ENCODE results near the gene CCDC157. TPM values are rescaled to one million over a fixed set of nuclear protein-coding genes. Genes with fewer than 3 reads are reported as not detected.

Gene CCDC157
- total RNA-seq, 2 donors from 2014 or later = 6.1 to 7.2 TPM

DNA sequence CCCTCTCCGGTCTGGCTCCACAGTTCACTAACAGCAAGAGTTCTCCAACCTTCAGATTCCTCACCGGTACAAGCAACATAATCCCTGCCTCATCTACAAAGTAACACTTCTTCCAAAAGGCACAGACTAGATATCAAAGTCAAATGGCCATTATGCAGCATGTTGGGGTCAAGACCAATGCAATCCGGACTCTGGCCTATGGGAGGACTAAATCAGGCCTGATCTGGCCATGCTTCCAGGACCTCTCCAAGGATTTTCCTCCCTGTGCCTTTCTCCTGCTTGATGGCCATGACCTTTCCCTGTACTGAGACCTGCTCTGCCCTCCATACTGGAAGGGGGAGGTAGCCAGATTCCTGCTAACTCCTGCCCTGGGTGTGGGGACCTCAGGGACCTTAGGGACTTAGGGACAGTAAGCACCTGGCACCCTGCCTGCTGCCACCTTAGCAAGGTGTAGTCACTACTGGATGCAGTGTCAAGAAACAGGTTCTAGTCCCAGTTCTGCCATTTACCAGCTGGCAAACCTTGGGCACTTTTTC, 36.7 kb upstream of the CCDC157 start:
- H3K4me1 ChIP-seq (ENCODE audit: control insufficient read depth, insufficient read depth, low read length) = peaks cover 4% of the 10 kb centered on the region
- TF ChIP-seq, protein P1, sequence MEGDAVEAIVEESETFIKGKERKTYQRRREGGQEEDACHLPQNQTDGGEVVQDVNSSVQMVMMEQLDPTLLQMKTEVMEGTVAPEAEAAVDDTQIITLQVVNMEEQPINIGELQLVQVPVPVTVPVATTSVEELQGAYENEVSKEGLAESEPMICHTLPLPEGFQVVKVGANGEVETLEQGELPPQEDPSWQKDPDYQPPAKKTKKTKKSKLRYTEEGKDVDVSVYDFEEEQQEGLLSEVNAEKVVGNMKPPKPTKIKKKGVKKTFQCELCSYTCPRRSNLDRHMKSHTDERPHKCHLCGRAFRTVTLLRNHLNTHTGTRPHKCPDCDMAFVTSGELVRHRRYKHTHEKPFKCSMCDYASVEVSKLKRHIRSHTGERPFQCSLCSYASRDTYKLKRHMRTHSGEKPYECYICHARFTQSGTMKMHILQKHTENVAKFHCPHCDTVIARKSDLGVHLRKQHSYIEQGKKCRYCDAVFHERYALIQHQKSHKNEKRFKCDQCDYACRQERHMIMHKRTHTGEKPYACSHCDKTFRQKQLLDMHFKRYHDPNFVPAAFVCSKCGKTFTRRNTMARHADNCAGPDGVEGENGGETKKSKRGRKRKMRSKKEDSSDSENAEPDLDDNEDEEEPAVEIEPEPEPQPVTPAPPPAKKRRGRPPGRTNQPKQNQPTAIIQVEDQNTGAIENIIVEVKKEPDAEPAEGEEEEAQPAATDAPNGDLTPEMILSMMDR (conservative IDR thresholded peaks at IDR 0.05) = no peak
- H3K27ac Mint-ChIP-seq = no peak overlapping the region
- H3K4me3 Mint-ChIP-seq = no peak overlapping the region
- 94 to 100% methylated on average over 2 to 3 of the region's 3 CpGs for WGBS, 2 experiments (ENCODE audit: insufficient coverage in 1 of 2, insufficient read length in 1 of 2)
- no peak overlapping the region for H3K4me3 ChIP-seq (ENCODE audit: low read length)
- H3K36me3 Mint-ChIP-seq (ENCODE audit: low read depth) = peaks cover 5% of the 10 kb centered on the region
- H3K27ac ChIP-seq (ENCODE audit: low read depth, low read length) = no peak overlapping the region
- DNase-seq = no peak
- H3K9ac ChIP-seq (ENCODE audit: extremely low read depth, low read length, poor library complexity, severe bottlenecking) = no peak overlapping the region
- no peaks in the 10 kb centered on the region for H3K27me3 Mint-ChIP-seq (ENCODE audit: insufficient read depth)
- no peaks in the 10 kb centered on the region for H3K9me3 ChIP-seq (ENCODE audit: control insufficient read depth, low read length)
- no peaks in the 10 kb centered on the region for H3K9me3 Mint-ChIP-seq
- no peaks in the 10 kb centered on the region for H3K27me3 ChIP-seq (ENCODE audit: control insufficient read depth, insufficient read depth, low read length, poor library complexity, severe bottlenecking)
- H3K36me3 ChIP-seq (ENCODE audit: control insufficient read depth, insufficient read depth, low read length) = peaks cover 9% of the 10 kb centered on the region
- peaks cover 20% of the 10 kb centered on the region for H3K4me1 Mint-ChIP-seq

DNA sequence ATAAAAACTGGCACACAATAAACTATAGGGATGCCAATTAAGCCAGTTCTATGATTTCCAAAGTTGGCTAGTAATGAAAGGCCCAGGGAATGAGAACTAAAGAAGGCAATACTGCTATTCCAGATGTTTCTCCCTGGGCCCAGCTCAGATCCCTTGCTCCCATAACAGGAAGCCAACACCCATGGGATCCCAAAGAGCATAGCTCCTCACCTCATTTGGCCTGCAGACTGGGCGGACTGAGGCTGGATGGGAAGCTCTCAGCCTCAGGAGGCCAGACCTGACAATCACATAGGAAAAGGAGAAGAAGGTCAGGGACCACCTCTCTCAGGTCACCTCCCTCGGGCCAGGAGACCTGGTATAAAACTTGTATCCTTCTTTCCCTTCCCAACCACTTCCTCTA, 35.3 kb upstream of the CCDC157 start:
- H3K4me3 Mint-ChIP-seq = no peak overlapping the region
- no peak overlapping the region for H3K27ac Mint-ChIP-seq
- 93 to 100% methylated on average over 1 to 2 of the region's 2 CpGs for WGBS, 2 experiments (ENCODE audit: insufficient coverage in 1 of 2, insufficient read length in 1 of 2)

DNA sequence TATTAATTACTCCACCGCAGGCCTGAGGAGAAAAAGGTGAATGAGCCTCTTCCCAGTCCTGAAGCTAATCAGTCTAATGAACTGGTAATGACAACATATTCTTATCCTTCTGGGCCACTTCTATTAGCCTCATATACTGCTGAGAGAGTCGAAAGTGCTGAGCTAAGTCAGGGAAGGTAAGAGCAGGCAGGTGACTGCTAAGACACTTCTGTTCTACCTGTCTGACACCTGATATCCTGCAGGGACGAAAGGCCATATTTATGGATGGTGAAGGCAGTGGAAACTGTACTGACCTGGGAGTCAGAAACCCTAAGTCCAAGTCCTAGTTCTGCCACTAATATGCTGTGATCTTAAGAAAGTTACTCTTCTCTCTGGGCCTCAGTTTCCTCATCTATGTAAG, 33.6 kb upstream of the CCDC157 start:
- no peaks in the 10 kb centered on the region for H3K9me3 ChIP-seq (ENCODE audit: control insufficient read depth, low read length)
- TF ChIP-seq, protein P1 (conservative IDR thresholded peaks at IDR 0.05) = no peak

More for the DNA sequence above, 35.3 kb upstream of the CCDC157 start:
- Histone ChIP-seq H3K36me3 (ENCODE audit: control insufficient read depth, insufficient read depth, low read length) (peaks cover 3% of the 10 kb centered on the region), H3K4me1 (ENCODE audit: control insufficient read depth, insufficient read depth, low read length) (peaks cover 11% of the 10 kb centered on the region), H3K9ac (ENCODE audit: extremely low read depth, low read length, poor library complexity, severe bottlenecking) (no peak overlapping the region), H3K27ac (ENCODE audit: low read depth, low read length) (no peak overlapping the region), H3K4me3 (ENCODE audit: low read length) (no peak overlapping the region), H3K9me3 (ENCODE audit: control insufficient read depth, low read length) (no peaks in the 10 kb centered on the region), H3K27me3 (ENCODE audit: control insufficient read depth, insufficient read depth, low read length, poor library complexity, severe bottlenecking) (no peaks in the 10 kb centered on the region)
- peaks cover 31% of the 10 kb centered on the region for H3K4me1 Mint-ChIP-seq
- no peaks in the 10 kb centered on the region for H3K27me3 Mint-ChIP-seq (ENCODE audit: insufficient read depth)
- DNase-seq = no peak
- TF ChIP-seq, protein P1 (conservative IDR thresholded peaks at IDR 0.05) = no peak
- H3K9me3 Mint-ChIP-seq = no peaks in the 10 kb centered on the region
- H3K36me3 Mint-ChIP-seq (ENCODE audit: low read depth) = peaks cover 3% of the 10 kb centered on the region

More for the DNA sequence above, 33.6 kb upstream of the CCDC157 start:
- Histone ChIP-seq H3K4me3 (ENCODE audit: low read length) (no peak overlapping the region), H3K4me1 (ENCODE audit: control insufficient read depth, insufficient read depth, low read length) (peaks cover 7% of the 10 kb centered on the region), H3K9ac (ENCODE audit: extremely low read depth, low read length, poor library complexity, severe bottlenecking) (no peak overlapping the region), H3K36me3 (ENCODE audit: control insufficient read depth, insufficient read depth, low read length) (peaks cover 3% of the 10 kb centered on the region), H3K27me3 (ENCODE audit: control insufficient read depth, insufficient read depth, low read length, poor library complexity, severe bottlenecking) (no peaks in the 10 kb centered on the region), H3K27ac (ENCODE audit: low read depth, low read length) (no peak overlapping the region)
- Mint-ChIP-seq H3K9me3 (no peaks in the 10 kb centered on the region), H3K36me3 (ENCODE audit: low read depth) (peaks cover 3% of the 10 kb centered on the region), H3K4me3 (no peak overlapping the region), H3K27me3 (ENCODE audit: insufficient read depth) (no peaks in the 10 kb centered on the region), H3K4me1 (peaks cover 29% of the 10 kb centered on the region), H3K27ac (no peak overlapping the region)
- no peak for DNase-seq
- 90 to 94% methylated on average over 3 of the region's 3 CpGs for WGBS, 2 experiments (ENCODE audit: insufficient coverage in 1 of 2, insufficient read length in 1 of 2)

Measured in endodermal cell (in vitro differentiated cells).